ENCODE results near the gene MROH9. TPM values are rescaled to one million over a fixed set of nuclear protein-coding genes. Genes with fewer than 3 reads are reported as not detected.
A peak's percentile ranks its signal among the peaks of the same experiment; 100 is the strongest.
"Not testable (repeated sequence)": the region's sequence is repeated elsewhere in the genome, so short reads cannot be mapped to it uniquely, and the experiment has no call there.

The MROH9 gene
- total RNA-seq, 1 donor = under 0.01 TPM

DNA sequence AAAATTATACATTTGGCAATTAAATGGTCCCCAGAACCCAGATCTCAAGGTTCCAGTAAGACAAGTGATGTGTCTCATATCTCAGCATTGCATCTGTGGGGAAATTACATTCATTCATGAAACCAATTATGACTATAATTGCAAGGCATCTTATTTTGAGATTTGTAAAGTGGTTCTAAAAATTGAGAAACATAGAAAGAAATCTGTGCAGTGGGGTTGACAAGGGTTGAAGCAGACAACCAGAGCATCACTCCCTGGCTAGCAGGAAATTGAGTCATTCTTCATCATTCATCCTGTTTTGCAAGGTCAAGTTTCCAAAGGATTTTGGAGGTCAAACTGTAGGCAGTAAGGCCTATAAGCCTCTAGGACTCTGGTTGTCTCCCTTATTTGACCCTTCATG is 25.1 kb upstream of the MROH9 start:
- Histone ChIP-seq H3K9me3 (ENCODE audit: low read depth, low read length) (no peaks in the 10 kb centered on the region), H3K36me3 (ENCODE audit: insufficient read depth, low read length) (no peaks in the 10 kb centered on the region), H3K27ac (ENCODE audit: low read depth, low read length) (peak overlapping the region; percentile 57), H3K4me3 (ENCODE audit: insufficient read depth, low read length) (no peak overlapping the region), H4K20me1 (ENCODE audit: insufficient read depth, low read length) (no peaks in the 10 kb centered on the region), H3K79me2 (ENCODE audit: insufficient read depth, low read length) (no peaks in the 10 kb centered on the region), H3K4me1 (ENCODE audit: insufficient read depth, low read length) (peaks cover 12% of the 10 kb centered on the region), H3K27me3 (ENCODE audit: insufficient read depth, low read length) (no peaks in the 10 kb centered on the region), H3K4me2 (ENCODE audit: insufficient read depth, low read length) (no peak overlapping the region), H2AFZ (ENCODE audit: low read length) (peak overlapping the region; percentile 67)
- peak; percentile 86 for DNase-seq (ENCODE audit: insufficient read length, low spot score, missing footprints)
- no peak for TF ChIP-seq CTCF (IDR thresholded peaks at IDR 0.05; ENCODE audit: extremely low read depth, low read depth, low read length)

DNA sequence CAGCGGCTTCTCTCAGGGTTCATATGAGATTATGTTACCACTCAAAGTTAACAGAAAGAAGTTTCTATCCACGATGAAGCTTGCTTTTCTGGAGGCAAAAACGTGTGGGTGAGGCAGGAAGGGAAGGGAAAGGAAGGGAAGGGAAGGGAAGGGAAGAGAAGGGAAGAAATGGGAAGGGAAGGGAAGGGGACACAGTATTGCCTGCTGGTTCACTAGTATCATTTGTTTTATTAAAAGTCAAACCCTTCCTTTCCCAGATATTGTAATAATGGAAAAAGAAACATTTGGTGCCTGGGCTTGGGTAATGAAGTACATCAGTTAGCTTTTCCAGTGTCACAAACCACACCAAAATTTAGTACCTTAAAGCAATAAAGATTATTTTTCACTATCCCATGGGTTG is 18.0 kb upstream of the MROH9 start:
- Histone ChIP-seq H3K9me3 (ENCODE audit: low read depth, low read length) (peaks cover 7% of the 10 kb centered on the region), H4K20me1 (ENCODE audit: insufficient read depth, low read length) (no peaks in the 10 kb centered on the region), H2AFZ (ENCODE audit: low read length) (no peak overlapping the region), H3K27ac (ENCODE audit: low read depth, low read length) (no peak overlapping the region), H3K79me2 (ENCODE audit: insufficient read depth, low read length) (no peaks in the 10 kb centered on the region), H3K4me2 (ENCODE audit: insufficient read depth, low read length) (no peak overlapping the region), H3K4me3 (ENCODE audit: insufficient read depth, low read length) (no peak overlapping the region), H3K4me1 (ENCODE audit: insufficient read depth, low read length) (no peaks in the 10 kb centered on the region), H3K36me3 (ENCODE audit: insufficient read depth, low read length) (no peaks in the 10 kb centered on the region), H3K27me3 (ENCODE audit: insufficient read depth, low read length) (no peaks in the 10 kb centered on the region)
- no peak for TF ChIP-seq CTCF (IDR thresholded peaks at IDR 0.05; ENCODE audit: extremely low read depth, low read depth, low read length)
- DNase-seq (ENCODE audit: insufficient read length, low spot score, missing footprints) = no peak

DNA sequence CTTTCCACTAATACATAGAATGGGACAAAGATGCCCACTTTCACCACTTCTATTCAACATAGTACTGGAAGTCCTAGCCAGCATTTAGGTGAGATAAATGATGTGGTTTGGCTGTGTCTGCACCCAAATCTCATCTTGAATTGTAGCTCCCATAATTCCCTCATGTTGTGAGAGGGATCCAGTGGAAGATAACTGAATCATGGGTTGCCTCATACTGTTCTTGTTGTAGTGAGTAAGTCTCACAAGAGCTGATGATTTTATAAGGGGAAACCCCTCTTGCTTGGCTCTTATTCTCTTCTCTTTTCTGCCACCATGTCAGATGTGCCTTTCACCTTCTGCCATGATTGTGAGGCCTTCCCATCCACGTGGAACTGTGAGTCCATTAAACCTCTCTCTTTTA is 10.7 kb upstream of the MROH9 start:
- not testable (repeated sequence) for DNase-seq (ENCODE audit: insufficient read length, low spot score, missing footprints)
- peaks cover 16% of the 10 kb centered on the region for H3K4me1 ChIP-seq (ENCODE audit: insufficient read depth, low read length)

GRCh38 chr1:170927955-170928840 is 7.1 kb upstream of the MROH9 start:
- H3K36me3 ChIP-seq (ENCODE audit: insufficient read depth, low read length) = no peaks in the 10 kb centered on the region
- H3K79me2 ChIP-seq (ENCODE audit: insufficient read depth, low read length) = no peaks in the 10 kb centered on the region
- H3K27me3 ChIP-seq (ENCODE audit: insufficient read depth, low read length) = no peaks in the 10 kb centered on the region
- no peak overlapping the region for H3K4me3 ChIP-seq (ENCODE audit: insufficient read depth, low read length)
- peaks cover 27% of the 10 kb centered on the region for H3K4me1 ChIP-seq (ENCODE audit: insufficient read depth, low read length)
- H4K20me1 ChIP-seq (ENCODE audit: insufficient read depth, low read length) = no peaks in the 10 kb centered on the region
- no peaks in the 10 kb centered on the region for H3K9me3 ChIP-seq (ENCODE audit: low read depth, low read length)
- DNase-seq (ENCODE audit: insufficient read length, low spot score, missing footprints) = peak; percentile 53
- peak overlapping the region; percentile 72 for H2AFZ ChIP-seq (ENCODE audit: low read length)
- H3K4me2 ChIP-seq (ENCODE audit: insufficient read depth, low read length) = peak overlapping the region; percentile 24
- H3K27ac ChIP-seq (ENCODE audit: low read depth, low read length) = peak overlapping the region; percentile 89
- TF ChIP-seq CTCF (IDR thresholded peaks at IDR 0.05; ENCODE audit: extremely low read depth, low read depth, low read length) = peak; percentile 21

More for the DNA sequence above, 10.7 kb upstream of the MROH9 start:
- H2AFZ ChIP-seq (ENCODE audit: low read length) = peak overlapping the region; percentile 30
- not testable (repeated sequence) for H3K27ac ChIP-seq (ENCODE audit: low read depth, low read length); H3K9me3 ChIP-seq (ENCODE audit: low read depth, low read length); H3K79me2 ChIP-seq (ENCODE audit: insufficient read depth, low read length); H3K4me3 ChIP-seq (ENCODE audit: insufficient read depth, low read length); H3K4me2 ChIP-seq (ENCODE audit: insufficient read depth, low read length); H3K27me3 ChIP-seq (ENCODE audit: insufficient read depth, low read length); H3K36me3 ChIP-seq (ENCODE audit: insufficient read depth, low read length); H4K20me1 ChIP-seq (ENCODE audit: insufficient read depth, low read length)
